Body of pancreas (tissue), 4 donors: ENCODE measurements around the gene FHOD3.

Source experiments
- CTCF ChIP-seq, 7 experiments: fragments of 450-650 bp in 4 of 7; fragments of 200-600 bp in 3 of 7; sonication (generic) in 3 of 7; IDR thresholded peaks; one replicate each; pipeline ENCODE4 v1.5.1; 2016 to 2019; ENCODE audit warnings: antibody characterized with exemption in 7 of 7
- POLR2A ChIP-seq, 3 donors: fragments of 450-650 bp; IDR thresholded peaks; one replicate each; pipeline ENCODE4 v1.6.1; 2016; ENCODE audit warnings: antibody characterized with exemption in 3 of 3, mild to moderate bottlenecking in 2 of 3

DNA sequence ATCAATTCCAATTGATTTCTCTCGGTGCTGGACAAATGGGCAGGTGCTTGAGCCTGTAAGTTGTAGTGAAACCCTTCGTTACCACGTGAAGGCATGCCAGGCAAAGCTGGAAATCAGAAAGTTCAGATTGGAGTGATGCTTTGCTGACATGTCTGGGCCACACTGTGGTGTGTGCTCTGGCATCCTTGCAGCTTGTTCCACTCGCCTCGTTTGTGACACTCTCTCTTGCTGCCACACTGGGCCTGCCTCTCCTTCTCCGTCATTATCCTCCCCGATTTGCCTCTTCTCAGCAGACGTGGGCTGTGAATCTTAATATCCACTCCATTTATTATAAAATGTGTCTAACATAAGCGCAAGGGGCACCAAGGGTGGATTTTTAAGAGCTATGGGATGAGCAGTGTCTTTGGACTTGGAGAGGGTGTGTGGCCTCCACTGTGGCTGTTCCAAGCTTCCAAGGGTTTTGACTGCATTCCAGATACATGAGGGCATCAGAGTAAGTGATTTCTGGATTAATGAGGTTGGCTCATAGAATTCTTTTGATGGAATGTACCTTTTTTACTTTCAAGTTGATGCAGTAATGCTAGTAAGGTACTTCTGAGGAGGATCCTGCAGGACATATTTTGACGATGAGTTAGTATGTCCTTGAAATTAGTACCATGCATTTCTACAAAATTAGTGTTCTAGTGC is 292.5 kb downstream of the FHOD3 start:
- TF ChIP-seq POLR2A (IDR thresholded peaks at IDR 0.05) (no peak), CTCF (IDR thresholded peaks at IDR 0.05) (no peak)
